HG02885 (cell line): ENCODE measurements around the gene FAM53B.
A peak's percentile ranks its signal among the peaks of the same experiment; 100 is the strongest.

Experiments used
- ATAC-seq: cut with Tn5 transposase; IDR thresholded peaks from one replicate; pipeline ENCODE4 v1.9.1; 2021; ENCODE audit warnings: mild to moderate bottlenecking; ENCODE audit not compliant: unreplicated experiment, poor library complexity

The FAM53B gene

GRCh38 chr10:124711145-124711544 is 33.0 kb downstream of the FAM53B start:
- no peak for ATAC-seq

GRCh38 chr10:124710266-124710881 is 33.8 kb downstream of the FAM53B start:
- ATAC-seq: no peak

- no peak for ATAC-seq
Measured at GRCh38 chr10:124709861-124710260, 34.3 kb downstream of the FAM53B start.

GRCh38 chr10:124708922-124709520 is 35.2 kb downstream of the FAM53B start:
- no peak for ATAC-seq

- no peak for ATAC-seq
Measured at GRCh38 chr10:124708246-124708779, 35.9 kb downstream of the FAM53B start.

DNA sequence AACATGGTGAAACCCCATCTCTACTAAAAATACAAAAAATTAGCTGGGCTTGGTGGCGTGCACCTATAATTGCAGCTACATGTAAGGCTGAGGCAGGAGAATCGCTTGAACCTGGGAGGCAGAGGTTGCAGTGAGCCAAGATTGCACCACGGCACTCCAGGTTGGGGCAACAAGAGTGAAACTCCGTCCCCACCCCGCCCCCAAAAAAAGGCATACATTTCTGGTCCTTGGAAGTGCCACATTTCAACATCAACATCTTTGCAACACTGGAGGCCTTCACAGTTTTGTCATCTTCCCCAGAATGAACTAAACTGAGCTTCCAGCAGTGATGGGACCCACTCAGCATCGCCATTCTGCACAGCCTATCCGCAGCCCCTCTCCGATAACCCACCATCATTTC is 36.6 kb downstream of the FAM53B start:
- no peak for ATAC-seq

GRCh38 chr10:124707144-124707467 is 37.1 kb downstream of the FAM53B start:
- ATAC-seq: no peak

DNA sequence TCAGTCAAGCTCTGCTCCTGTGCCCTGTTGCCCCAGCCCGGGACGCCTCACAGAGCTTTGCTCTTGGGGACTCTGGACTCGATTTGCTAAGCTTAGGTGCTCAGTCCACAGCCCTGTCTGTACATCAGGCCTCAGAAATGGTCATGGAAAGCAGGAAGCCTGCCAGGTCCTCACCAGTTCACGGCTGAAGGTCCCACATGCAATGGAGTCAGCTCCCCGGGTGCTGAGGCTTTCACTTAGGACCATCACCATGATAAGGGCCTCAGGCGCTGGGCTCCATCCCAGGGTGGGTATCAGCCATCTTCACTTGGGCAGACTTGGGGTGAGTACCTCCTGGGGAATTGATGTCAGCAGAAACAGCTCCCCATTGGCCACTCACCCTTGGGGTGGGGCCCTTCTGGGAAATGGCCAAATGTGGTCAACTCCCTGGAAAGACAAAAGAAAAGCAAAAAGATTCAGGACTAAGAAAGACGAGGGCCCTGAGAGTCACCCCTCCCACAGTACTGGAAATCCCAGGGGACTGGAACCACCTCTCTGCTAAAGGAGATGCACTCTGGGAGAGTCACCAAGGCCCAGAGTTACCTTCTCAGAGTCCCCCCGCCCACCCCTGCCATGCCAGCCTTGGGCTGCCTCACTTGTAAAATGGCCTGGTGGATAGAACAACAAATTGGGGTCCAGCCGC is 37.6 kb downstream of the FAM53B start:
- ATAC-seq: no peak

DNA sequence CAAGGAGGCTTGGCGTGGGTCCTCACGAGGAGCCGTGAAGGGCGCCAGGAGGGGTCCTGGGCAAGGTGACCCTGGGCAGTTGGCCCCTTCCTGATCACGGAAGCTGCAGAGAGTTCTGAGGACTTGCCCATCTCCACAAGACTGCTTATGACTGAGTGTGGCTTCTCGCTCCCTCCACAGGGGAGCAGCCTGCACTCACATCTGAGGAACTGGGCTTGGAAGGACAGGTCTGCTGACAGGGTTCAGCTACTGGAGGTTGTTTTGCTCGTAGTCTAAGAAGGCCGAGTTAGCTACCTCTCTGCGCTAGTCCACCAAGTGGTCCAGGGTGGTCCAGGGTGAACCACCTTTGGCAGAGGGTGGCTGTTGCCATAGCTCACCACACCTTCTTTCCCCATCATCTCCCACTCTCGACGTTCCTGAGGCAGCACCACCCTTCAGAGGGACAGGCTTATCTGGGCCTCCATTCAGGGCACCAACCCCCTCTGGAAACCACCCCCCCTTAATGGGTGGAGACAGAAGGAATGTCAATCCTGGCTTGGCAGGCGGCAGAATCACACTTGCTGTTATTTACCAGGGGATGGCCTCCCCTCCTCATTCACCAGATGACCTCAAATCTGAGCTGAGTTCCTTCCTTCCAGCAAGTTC is 38.2 kb downstream of the FAM53B start:
- no peak for ATAC-seq

DNA sequence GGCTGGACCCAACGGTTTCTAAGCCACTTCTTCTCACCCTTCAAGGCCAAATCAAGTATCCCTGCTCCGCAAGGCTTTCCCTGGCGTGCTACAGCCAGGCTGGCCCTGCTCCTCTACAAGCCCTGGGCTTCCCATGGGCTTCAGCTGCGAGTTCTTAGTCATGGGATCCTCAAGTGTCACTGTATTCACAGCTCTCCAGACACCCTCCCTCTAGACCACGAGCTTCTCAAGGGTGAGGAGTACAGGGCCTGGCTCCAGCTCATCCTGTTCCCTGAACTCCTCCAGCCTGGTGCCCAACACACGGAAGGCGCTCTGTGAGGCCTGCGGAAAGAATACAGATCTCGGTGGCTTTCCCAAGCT is 38.8 kb downstream of the FAM53B start:
- ATAC-seq: no peak

DNA sequence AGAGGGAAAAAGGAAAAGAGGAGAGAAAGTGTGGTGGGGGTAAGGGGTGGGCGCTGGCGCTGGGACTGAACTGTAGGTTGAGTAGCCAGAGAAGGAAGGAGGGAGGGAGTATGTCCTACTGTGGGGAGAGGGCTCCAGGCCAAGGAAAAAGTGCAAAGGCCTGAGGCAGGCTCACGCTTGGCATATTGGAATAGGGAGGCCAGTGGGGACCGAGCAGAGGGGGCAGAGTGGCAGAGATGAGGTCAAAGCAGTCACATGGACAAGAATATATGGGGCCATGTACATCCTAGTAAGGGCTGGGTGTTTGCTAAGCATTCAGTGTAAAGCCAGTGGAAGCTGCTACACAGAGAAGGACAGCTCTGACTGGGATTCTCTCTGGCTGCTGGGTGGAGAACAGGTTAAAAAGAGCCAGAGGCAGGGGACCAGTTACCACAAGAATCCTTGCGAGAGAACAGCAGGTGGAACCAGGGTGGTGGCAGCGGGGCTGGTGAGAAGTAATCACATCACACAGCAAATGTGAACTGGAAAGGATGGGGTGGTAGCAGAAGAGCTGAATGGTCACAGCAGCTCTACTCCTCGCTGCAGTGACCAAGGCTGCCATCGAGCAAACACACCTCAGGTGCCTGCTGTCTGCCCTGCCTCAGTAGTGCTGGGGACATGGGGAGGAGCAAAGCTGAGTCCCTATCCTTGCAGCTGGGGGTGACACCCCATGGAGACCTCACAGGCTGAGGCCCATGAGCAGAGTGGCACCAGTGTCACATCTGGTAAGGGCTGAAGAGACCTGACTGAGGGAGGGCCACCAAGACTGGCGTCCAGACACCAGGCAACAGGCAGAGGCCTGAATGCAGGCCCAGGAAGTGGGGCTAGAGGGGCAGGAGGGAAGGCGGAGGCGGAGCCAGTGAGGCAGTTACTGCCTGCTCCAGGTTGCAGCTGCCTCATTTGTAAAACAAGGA is 39.5 kb downstream of the FAM53B start:
- ATAC-seq: no peak

GRCh38 chr10:124703778-124704427 is 40.3 kb downstream of the FAM53B start:
- ATAC-seq: no peak

DNA sequence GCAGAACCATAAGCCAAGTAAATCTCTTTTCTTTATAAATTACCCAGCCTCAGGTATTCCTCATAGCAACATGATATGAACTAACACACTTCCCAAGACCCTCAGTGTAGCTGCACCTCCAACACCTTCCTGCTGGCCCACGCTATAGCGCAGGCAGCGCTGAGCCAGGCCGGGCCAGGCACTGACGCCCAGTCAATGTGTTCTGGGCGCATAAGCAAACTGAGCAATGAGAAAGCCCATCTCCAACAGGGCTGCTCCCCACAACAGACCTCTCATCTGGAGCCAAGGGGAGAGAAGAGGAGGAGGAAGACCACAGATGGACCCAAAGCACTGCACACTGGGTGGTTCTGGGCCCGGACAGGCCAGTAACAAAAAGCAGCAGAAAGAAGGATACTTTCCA is 40.8 kb downstream of the FAM53B start:
- no peak for ATAC-seq

DNA sequence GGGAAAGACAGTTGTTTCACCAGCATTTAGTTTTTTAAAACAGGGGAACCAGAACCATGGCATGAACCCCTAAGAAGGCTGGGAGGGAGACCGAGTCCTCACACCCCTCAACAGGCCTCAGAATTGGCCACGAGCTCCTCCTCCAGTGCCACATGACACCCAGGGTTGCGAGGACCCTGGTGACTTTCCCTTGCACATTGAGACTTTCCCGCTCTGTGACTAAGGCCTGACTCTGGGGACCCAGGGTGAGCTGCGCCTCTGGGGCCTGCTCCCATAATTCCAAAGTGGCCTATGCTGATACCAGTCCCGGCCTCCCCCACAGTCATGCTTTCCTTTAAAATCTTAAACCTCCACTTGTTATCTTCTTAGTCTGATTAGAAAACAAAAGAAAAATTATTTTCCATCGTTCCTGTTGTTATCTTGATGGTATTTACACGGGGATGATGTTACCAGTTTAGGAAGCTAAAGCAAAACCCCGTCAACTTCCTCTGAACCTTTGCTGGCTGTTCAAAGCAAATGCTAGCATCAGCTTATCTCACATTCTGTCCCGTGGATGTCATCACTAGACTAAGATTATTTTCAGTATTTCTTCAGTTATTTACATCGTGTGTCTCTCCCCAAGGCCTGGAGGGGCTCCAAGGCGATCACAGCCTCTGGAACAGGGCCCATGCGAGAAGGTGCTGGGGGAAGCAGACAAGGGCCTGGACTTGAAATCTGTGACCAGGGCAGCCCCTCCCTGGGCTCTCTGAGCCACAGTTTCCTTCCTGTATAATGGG is 42.1 kb downstream of the FAM53B start:
- ATAC-seq: no peak

DNA sequence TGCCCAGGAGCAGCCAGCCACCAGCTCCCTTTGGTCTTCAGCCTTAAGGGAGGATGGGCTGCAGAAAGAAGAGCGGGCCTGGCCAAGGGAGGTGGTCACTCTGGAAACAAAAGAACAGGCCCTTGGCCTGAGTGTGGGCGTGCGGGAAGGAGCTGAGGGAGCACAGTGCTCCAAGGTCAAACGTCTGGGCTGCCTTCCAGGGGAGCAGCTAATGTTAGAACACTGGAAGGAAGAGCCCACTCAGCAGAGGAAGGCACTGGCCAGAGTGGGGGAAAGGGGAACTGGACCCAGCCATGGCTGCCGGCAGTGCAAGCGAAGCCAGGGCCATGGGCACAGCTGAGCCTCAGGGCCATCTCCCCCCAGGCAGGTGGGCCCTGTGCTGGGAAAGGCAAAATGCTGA is 42.7 kb downstream of the FAM53B start:
- ATAC-seq: no peak

GRCh38 chr10:124701038-124701365 is 43.2 kb downstream of the FAM53B start:
- ATAC-seq: no peak

GRCh38 chr10:124700293-124701037 is 43.7 kb downstream of the FAM53B start:
- ATAC-seq: peak; percentile 29

- ATAC-seq: no peak
Measured at GRCh38 chr10:124699471-124700292, 44.5 kb downstream of the FAM53B start.
